ENCODE data around the gene LDLRAD1.
"Not testable (repeated sequence)": the region's sequence is repeated elsewhere in the genome, so short reads cannot be mapped to it uniquely, and the experiment has no call there.

The LDLRAD1 gene

GRCh38 chr1:53992085-53992874, 25.7 kb downstream of the LDLRAD1 start:
- no peak for DNase-seq

- no peak for DNase-seq
Measured at GRCh38 chr1:53987880-53988279, 30.1 kb downstream of the LDLRAD1 start.

DNA sequence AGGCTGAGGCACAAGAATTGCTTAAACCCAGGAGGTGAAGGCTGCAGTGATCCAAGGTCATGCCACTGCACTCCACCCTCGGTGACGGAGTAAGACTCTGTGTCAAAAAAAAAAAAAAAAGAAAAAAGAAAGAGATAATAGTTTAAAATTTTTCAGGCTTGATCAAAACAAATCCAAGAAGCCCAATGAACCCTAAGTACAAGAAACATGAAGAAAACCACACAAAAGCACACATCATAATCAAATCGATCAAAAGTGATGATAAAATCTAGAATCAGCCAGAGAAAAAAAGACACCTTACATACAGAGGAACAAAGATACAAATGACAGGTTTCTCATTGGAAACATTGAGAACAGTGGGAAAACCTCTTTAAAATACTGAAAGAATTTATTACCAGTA, 31.5 kb downstream of the LDLRAD1 start:
- DNase-seq, result no peak

- no peak for DNase-seq
Measured at GRCh38 chr1:53984726-53985125, 33.3 kb downstream of the LDLRAD1 start.

DNA sequence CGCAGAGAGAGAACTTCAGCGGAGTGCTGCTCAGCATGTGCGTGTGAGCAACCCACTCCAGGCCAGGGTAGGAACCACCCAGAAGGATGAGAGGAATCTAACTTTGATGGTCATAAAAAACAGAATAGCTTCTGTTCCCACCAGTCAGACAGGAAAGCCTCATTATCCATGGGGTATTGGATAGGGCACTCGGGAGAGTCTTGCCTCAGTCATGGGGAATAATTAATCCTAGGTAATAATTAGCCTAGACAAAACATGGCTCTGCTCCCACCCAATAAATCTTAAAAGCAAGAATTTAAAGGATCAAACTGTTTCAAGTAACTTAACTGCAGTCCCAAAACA, 35.3 kb downstream of the LDLRAD1 start:
- no peak for DNase-seq

DNA sequence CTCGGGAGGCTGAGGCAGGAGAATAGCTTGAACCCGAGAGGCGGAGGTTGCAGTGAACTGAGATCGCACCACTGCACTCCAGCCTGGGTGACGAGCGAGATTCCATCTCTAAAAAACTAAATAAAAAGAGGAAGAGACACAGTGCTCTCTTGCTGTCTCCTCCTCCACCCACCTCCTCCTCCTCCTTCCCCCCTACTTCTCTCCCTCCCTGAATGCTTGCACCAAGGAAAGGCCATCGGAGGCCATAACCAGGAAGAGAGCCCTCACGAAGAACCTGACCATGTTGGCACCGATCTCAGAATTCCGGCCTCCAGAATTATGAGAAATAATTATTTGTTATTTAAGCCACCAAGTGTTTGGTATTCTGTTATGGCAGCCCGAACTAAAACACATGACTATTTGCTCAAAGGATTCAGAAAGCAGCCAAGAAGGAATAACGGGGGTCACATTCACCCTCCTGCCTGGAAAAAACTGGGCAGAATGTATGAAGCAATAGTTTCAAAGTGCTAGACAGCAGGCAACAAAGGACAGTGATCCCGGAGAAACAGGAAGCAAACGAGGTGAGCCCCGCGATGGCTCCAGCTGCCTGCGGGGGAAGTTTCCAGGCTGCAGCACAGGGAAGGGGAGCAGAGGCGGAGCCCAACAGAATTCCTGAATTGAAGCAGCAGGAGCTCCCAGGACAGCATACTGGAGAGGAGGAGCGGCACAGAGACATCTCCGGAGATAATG, 35.8 kb downstream of the LDLRAD1 start:
- no peak for DNase-seq

DNA sequence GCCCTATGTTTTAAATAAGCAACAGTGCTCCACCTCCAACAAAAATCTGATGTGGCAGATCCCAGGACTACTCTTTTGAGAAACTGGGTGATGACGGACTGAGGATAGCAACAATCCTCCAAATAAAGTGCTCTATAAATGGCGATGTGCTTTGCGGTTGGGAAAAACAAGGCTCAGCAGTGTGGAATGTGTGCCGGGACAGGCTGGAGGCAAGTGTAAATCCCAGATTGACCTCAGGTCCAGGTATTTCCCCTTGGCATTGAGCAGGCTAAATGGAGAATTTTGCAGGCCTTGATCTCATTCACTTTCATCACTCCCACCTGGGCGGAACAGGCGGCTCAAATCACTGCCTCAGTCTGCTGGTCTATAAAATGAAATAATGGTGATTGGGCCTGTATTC, 36.8 kb downstream of the LDLRAD1 start:
- no peak for DNase-seq

GRCh38 chr1:53979712-53980450, 38.1 kb downstream of the LDLRAD1 start:
- no peak for DNase-seq

DNA sequence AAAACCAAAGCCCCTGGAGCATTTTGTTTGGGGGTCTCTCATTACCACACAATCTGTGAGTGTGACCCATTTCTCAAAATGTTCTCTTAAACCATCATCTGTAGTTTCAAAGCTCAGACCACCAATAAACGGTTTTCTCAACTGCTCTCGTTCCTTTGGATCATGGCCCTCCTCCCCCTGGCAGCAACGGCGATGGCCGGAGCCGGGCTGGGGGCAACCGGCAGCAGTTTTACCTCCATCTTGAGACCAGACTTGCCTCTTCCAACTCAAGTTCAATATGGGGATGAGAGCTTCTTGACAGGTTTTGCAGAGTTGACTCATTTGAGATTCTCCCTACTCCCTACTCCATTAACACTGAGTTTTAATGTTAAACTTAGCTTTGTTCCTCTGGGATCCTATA, 42.1 kb downstream of the LDLRAD1 start:
- no peak for DNase-seq

GRCh38 chr1:53971718-53972117, 46.3 kb downstream of the LDLRAD1 start:
- DNase-seq, result no peak

- DNase-seq, result not testable (repeated sequence)
Measured at GRCh38 chr1:53969323-53969722, 48.7 kb downstream of the LDLRAD1 start.

DNA sequence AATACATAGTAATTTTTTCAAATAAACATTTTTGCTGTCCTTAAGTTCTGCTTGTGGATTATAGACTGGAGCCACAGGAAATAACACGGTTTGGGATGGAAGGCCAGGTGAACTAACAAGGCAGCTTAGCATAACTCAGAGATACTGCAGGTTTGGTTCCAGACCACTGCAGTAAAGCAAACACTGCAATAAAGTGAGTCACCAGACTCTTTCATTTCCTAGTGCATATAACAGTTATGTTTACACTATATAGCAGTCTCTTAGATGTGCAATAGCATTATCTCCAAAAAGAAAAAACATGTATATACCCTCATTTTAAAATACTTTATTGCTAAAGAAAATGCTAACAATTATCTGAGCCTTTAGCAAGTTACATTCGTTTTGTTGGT, 49.9 kb downstream of the LDLRAD1 start:
- DNase-seq, result no peak

DNA sequence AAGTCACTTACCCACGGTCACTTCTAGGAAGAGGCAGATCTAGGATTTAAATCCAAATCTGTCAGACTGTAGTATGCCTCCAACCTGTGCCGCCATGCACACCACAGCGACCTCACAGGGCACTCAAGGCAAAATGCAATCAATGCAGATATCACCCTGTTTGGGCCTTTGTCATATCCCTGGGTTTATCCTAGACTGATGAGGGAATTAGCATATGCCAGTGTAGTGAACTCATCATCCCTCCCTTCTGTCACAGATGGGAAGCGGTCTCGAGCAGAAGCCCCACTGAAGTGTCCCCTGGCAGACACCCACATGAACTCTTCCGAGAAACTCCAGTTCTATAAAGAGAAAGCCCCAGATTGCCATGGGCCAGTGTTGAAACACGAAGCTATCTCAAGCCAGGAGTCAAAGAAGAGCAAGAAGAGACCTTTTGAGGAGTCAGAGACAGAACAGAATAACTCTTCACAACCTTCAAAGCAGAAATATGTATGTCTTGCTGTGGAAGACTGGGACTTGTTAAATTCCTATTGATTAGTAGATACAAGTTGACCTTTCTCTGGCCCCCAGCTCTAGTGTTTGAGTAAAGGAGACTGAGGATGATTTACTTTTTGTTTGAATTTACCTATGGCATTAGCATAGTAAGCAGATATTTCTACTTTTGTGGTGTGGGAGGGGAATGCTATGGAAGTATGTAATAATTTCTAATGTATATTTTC, 50.4 kb downstream of the LDLRAD1 start:
- DNase-seq, result no peak

- no peak for DNase-seq
Measured at GRCh38 chr1:53966794-53967193, 51.2 kb downstream of the LDLRAD1 start.

DNA sequence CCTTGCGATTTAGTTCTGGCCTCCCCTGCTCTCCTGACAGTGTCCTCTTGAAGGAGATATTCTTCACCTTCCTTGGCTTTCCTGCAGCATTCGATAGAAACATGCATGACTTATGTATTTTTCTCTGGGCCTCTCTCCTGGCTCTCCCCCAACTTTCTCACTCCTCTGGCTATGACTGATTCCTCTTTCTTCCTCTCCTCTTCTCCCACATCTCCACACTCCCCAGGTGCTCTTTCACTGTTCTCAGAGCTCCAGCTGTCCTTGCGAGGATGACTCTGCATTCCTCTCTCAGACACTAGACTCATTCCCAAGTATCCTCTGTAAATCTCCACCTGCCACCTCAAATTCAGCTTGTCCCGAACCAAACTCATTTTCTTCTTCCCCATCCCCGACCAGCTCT, 53.9 kb downstream of the LDLRAD1 start:
- DNase-seq, result no peak

DNA sequence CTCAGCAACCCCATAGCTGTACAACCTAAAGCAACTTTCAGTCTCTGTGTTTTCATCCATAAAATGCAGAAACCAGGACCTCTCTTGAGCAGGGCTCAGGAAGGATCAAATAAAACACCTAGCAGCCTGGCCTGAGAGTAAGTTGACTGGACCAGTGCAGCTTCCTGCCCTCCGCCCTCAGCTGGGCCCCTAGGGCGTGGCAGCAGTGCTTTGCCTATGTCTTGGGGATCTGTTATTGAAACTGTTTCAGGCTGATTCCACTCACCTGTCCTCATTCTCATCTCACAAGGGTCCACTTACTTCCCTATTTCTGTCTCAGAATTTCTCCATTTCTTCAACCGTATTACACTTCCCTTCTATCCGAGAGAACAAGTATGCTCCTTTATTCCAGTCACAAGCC, 54.5 kb downstream of the LDLRAD1 start:
- no peak for DNase-seq

DNA sequence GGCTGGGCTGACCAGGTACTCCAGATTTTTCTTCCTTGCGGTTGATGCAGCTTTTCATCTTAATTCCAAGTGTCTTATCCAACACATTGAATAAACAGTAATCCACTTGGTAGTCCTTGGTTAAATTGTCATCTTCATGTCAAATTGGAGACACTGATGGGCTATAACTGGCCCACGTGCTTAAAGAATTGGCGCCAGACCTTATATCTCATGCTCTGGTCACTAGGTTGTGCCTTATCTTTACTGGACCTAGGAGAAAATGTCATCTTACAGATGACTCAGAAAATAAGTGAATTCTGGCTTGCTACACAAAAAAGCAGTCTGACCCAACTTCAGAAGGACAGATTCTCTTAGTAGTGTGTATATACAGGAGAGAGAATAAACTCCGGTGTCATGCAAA, 55.6 kb downstream of the LDLRAD1 start:
- DNase-seq, result no peak

DNA sequence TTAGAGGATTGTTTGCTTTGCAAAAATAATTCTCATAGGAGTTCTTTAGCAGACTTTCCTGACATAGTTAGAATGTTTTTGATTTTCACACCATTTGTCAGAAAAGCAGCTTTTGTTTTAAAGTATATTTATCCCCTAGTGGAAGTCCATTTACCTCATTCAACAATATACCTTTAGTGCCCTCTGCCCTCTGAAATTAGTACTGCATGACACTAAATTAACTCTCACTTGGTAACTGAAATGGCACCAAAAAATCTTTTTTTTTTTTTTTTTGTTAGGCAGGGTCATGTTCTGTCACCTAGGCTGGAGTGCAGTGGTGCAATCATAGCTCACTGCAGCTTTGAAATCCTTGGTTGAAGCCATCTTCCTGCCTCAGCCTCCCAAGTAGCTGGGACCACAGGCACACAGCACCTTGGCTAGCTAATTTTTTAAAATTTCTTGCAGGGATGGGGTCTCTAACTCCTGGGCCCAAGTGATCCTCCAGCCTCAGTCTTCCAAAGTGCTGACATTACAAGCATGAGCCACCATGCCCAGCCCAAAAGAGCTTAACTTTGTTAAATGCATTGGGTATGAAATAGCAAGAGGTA, 58.2 kb downstream of the LDLRAD1 start:
- DNase-seq, result no peak
